NCI-H2107 (cell line): ENCODE measurements around the gene SOX1.

Experiments
- DNase-seq: peaks from one replicate; lab custom pipeline; 2025; lab: John Stamatoyannopoulos, UW

The SOX1 gene

GRCh38 chr13:112072534-112073244 is 5.7 kb downstream of the SOX1 start:
- peak; percentile 72 for DNase-seq

GRCh38 chr13:112073245-112074138 is 6.5 kb downstream of the SOX1 start:
- DNase-seq = no peak

DNA sequence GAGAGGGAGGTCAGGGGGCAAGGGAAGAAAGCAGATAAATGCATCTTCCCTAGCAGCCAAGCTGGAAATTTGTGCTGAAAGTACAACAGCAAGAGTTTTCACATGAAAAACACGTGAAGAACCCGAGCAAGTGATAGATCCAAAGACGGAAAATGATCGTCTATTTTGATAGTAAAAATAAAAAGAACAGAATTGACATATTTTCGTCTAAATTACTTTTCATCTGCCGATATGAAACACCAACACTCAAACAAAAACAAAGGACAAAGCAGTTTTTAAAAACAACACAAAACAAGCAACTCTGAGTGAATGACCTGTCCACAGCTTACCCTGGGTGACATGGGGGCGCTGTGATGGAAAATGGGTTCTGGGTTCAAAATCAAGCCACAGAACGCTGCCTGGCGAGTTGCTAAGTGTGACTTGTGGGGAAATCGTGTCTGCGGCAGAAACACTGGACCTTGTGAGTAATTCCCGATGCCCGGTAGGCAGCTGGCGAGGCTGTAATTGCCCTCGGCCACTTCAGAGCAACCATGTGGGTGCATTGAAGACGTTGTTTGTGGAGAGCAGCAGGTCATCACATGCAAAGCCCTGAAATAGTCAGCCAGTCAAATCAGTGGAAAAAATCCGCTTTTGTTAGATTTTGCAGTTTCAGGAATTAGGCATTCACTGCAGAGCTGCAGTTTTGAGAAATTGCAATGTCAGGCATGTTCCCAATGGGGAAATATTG is 7.4 kb downstream of the SOX1 start:
- no peak for DNase-seq

DNA sequence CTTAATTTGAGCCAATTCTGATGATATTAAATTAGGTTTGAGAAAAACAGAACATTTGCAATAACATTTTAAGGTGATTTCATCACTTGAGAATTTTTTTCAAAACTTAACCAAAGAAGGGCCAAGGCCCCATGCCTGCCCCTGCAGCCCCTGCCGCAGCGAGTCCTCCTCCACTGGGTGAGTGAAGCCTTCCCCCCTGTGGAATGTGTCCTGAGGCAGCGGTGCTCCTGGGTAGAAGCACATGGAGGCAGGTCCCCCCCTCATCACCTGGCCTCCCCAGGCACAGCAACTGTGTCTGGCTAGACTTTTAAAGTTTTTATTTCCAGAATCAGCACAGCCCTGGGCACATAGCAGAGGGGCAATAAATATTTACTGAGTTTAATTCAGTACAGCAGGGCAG is 10.8 kb downstream of the SOX1 start:
- DNase-seq = no peak

- DNase-seq = no peak
Observed at GRCh38 chr13:112078216-112078615, 11.3 kb downstream of the SOX1 start.

GRCh38 chr13:112078879-112079531 is 12.1 kb downstream of the SOX1 start:
- DNase-seq = no peak

- peak; percentile 60 for DNase-seq
Observed at GRCh38 chr13:112079696-112080095, 12.7 kb downstream of the SOX1 start.

DNA sequence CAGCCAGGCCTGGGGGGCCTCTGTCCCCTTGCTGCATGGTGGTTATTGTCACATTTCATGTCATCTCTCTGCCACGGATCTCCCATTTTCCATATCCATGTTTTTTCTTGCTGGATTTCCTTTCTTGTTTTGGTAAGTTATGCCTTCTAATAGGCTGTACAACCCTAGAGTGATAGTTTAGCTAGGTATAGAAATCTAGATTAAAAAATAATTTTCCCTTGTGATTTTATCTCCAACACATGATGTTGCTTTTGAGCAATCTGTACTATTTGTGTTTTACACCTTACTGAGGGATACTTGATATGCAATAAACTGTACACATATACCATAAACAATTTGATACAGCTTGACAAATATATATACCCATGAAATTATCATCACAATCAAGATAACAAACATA is 17.0 kb downstream of the SOX1 start:
- DNase-seq = no peak

DNA sequence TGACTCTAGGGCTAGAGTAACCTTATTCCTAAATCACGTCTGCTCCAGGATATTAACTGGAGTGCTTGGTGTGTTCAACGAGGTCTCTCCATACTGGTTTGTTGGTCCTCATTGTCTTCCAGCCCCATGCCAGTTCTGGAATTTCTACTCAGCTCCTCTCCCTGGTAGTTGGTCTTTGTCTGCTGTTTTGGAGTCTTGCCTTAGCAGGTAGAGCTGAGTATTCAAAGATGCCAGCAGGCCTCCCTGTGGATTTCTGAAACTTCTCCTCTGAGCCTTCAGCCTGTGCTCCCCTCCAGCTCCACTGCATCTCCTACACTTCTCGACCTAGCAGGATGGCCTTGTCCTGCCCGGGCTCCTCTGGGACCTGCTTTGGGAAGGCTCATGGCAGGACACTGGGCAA is 25.5 kb downstream of the SOX1 start:
- no peak for DNase-seq

DNA sequence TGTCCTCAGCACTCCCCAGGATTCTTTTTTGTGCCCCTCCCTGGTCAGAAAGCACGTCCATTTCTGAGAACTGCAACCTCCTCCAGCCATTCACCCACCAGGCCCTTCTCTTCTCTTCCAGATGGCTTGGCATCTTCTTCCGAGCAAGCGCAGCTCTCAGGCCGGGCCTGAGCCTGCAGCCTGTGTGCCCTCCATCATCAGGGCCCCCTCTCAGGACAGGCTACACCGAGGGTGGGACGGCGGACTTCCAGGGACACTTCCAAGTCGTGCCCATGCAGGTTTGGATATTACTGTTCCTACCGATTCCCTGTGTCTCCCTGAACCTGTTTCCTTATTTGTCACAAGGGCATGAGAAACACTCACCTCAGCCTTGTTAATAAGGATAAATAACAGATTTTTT is 28.4 kb downstream of the SOX1 start:
- no peak for DNase-seq

DNA sequence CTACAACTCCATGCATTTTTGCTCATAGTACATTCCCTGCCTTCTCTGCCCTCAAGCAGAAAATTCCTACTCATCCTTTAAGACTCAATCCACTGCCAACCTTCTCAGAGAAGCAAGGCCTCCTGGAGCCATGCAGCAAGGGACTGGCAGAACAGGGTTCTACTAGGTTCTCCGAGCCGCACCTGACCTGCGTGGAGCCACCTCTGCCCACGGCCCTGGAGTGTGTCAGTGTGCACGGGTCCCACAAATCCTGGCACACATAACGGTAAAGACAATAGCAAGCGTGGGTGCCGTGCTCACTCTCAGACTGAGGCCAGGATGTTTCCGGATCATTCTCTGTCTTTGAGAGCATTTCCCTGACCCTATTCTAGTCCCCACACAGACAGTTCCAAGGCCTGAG is 30.0 kb downstream of the SOX1 start:
- DNase-seq = no peak

DNA sequence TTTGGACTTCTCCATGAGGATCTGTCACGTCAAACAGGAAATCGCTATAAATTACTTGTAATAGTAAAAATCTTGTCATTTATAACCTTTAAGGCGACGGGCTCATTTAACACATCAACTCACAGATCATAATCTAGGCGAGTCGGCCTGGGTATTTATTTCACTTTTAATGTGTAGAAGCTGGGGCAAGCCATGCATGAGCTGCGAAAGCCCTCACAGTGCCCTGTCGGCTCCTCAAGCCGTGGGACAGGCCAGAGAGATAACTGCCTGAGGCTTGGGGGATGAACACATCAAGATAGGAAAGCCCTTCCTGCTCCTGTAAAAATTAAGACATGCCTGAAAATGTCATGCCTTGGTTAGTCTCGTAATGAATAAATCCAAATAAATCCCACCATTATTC is 30.8 kb downstream of the SOX1 start:
- DNase-seq = no peak

DNA sequence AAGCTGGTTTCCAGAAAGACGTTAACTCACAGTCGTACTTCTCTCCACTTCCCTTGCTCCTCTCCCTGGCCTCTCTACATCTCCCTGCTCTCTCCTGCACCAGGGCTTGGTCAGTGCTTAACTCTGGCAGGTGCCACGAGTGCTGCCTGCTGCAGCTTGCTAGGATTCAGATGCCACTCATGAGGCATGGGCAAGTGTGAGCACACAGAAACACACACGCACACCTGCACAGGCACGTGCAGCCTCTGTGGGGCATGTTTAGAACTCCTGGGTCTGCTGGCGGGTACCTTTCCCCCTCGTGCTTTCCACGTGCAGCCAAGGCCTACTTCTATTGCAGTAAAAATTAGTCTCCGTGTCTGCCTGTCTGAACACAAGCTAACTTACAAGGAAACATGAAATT is 31.8 kb downstream of the SOX1 start:
- no peak for DNase-seq

DNA sequence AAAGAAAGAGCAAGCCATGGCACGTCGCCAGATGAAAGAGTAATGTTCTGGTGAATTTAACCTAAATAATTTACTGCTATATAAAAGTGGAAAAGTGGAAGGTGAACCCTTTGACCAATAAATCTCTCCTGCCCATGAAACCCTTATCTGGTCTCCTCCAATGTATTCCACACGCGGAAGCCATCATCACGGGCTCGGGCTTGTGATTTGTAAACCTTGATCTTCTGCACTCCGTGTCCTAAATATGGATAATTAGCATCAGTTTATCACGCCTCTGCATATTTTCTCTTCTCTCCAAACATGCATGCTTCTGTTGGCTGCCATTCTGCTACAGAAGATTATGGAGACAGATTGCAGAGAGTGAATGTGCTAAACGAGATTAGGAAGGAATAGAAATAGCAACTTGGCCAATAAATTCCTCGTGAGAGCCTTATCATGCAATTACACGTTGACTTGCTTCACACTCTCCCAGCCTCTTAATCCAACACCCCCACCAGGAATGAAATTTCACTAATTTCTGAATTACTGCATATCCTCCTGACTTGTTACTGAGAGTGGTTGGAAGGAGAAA is 34.5 kb downstream of the SOX1 start:
- no peak for DNase-seq

GRCh38 chr13:112102243-112102642 is 35.3 kb downstream of the SOX1 start:
- no peak for DNase-seq

GRCh38 chr13:112103260-112103838 is 36.4 kb downstream of the SOX1 start:
- no peak for DNase-seq

DNA sequence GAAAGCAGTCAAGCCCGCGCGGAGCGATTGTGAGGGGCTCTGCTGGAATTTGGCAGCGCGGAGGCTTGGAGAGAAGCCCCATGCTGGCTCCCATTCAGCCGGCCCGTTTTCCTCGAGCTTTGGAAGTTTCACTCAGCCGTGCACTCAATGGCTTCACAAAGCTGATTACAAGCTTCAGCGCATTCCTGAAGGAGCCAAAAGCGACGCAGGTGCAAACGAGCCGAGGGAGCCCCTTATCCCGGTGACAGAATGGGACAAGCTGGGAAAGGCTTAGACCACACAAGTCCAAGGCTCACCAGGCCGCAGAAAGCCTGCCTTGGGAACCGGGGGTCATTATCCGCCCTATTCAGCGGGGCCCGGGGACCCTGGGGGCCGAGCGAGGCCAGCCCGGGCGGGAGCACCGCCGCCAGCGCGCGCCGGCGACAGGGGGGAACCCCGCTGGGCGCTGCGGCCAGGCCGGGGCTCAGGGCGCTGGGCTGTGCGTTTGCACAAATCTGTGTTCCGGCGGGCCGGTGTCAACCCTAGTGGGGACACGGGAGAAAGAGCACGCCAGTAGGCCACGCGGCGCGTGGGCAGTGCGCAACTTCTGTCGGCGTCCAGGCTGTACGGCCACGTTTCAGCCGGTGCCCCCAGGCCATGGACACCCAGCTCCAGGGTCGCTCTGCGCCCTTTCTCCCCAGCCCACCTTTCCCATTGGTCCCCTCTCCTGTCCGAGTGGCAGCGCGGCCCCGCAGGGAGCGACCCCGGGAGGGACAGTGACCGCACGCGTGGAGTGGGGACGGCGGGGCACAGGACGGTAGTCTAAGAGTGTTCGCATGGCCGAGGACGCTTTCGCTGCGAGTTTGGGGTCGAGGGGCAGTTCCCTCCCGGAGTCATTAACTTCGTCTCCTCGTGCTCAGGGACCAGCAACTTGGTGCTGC is 37.3 kb downstream of the SOX1 start:
- DNase-seq = no peak

- no peak for DNase-seq
Observed at GRCh38 chr13:112104881-112105234, 37.9 kb downstream of the SOX1 start.

DNA sequence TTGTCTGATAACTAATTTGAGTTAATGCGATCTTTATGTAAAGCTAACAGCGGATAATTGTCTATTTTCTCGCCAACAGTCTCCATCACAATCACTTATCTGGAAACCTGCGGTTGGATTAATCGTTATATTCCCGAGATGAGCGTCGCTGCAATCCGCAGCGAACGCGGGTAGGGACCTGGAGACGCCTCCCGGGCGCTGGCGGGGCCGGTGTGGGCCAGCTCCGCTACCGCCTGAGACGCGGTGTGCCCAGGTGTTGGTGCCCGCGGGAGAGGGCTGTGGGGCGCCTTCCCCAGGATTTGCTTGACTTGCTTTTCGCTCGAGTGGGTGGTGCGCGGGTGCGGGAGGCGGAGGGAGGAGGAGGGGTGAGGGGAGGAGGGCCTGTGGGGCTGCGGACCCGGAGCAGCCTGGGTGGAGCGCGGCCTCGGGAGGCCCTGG is 38.3 kb downstream of the SOX1 start:
- no peak for DNase-seq

GRCh38 chr13:112105892-112106291 is 38.9 kb downstream of the SOX1 start:
- no peak for DNase-seq
